NCI-H510A (cell line): ENCODE results near the gene RAC3.

Source experiments
- DNase-seq: peaks from one replicate; lab custom pipeline; 2025; lab: John Stamatoyannopoulos, UW

RAC3 gene

DNA sequence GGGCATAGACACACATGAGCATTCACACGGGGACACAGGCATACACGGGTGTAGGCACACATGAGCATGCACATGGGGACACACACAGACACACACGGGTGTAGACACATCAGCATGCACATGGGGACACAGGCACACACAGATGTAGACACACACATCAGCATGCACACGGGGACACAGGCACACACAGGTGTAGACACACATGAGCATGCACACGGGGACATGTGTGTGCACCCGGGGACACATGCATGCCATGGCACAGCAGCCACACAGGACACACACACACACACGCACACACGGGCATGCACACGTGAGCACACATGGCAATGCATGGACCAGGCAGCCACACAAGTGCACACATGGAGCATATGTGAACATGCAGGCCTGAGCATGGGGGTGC lies 11.2 kb downstream of the RAC3 start:
- DNase-seq, result no peak

DNA sequence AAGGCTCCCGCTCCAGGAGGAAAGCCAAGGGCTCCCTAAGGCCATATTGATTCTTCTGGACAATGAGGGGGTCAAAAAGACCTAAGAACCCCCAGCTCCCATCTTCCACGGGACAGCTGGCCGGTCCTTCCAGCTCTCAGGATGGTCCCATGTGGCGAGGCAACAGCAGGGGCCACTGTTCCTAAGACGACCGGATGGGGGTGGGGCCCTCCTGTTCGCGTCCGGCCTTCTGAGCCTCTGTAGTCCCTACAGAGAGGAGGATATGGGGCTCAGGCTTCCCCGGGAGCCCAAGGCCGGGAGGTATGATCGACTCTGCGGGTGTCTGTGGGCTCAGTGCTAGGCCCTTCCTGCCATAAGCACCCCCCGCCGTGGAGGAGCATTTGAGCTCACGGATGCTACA lies 12.0 kb downstream of the RAC3 start:
- no peak for DNase-seq

DNA sequence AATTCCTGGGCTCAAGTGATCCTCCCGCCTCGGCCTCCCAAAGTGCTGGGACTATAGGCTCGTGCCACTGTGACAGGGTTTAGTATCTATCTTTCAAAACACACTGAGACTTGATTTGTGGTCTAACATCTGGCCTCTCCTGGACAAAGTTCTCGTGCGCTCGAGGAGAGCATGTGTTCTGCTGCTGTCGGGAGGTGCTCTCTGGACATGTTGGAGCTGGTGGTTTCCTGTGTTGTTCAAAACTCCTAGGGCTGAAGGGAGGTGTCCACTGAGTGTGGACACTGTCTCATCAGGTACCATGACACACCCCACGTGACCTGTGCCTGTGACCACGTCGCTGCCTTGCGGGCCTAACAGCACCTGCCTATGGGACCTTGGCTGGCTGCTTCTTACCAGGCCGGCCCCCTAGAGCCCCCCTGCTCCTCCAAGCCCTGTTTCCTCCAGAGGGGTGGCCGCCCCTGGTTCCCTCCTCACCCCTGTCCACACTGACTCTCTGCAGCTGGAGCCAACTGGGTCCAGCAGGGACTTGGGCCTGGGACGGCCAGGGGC lies 14.5 kb downstream of the RAC3 start:
- no peak for DNase-seq

DNA sequence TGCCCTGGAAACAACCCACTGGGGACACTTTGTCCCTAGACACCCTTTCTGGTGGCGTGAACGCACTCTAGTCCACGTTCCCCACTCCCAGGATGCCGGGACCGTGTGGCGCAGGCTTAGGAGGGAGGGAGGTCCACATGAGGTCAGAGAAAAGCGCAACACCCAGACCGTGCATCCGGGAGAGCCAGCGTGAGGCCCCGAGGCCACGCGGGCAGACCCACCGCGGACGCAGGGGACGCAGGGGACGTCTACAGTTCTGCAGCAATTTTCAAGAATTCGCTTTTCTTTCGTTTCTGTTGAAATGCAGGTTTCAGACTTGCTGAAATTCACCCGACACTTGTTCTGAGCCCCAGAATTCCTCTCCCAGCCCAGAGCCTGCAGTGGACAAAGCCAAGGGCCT lies 15.4 kb downstream of the RAC3 start:
- no peak for DNase-seq

DNA sequence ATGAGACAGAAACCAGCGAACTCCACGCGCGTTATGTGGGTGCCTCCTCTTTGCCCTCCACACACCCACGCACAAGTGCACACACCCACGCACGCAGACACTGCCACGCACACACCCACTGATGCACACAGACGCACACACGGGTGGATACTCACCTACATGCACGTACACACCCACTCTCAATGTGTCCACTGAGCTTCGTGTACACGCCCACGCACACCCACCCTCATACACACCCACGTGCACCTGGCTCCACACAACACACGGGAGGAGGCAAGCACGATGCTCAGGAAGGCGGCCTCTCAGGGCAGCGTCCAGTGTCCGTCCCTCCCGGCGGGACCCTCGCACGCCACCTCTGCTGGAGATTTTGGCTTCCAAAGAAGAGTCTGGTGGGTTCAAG lies 15.9 kb downstream of the RAC3 start:
- no peak for DNase-seq

DNA sequence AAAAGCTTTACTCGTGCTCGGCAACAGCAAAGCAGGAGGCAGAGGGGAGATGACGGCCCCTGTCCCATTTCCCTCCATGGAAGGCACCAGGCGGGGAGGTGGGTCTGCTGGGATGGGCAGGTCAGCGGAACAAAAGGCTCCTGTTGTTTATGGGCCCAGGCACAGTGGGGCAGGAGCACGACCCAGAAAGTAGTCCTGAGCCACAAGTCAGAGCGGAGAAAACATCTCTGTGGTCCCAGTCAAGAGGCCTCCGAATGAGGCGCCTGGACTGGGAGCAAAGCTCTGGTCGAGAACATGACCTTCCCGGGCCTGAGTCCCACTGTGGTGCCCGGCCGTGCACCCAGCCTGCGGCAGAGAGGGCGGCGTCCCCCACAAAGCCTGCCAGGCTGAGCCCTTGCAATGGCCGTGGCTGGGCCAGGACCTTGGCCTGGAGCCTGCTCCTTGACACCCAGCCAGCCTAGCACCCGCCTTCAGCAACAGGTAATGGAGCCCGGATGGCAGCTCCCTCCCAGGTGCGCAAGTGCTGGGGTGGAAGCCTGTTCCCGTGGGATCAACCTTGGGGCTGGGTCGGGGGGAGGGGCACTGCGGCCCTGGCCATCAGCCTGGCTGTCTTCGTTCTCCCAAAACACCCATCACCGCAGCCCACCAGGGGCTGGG lies 16.6 kb downstream of the RAC3 start:
- DNase-seq, result no peak

DNA sequence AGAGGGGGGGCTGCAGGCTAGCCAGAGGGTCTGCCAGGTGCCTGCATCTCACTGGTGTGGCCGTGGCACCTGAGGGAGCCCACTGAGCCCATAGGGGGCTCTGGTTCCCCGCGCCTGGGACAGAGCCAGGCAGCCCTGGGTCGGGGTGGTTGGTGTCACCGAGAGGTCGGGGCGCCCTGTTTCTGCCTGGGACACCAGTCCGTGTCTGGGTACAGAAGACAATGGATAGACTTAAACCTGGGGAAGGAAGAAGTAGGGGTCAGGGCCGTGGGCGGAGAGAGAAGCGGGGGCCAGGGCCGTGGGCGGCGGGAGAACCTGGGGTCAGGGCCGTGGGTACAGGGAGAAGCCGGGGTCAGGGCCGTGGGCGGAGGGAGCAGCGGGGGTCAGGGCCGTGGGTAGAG lies 17.1 kb downstream of the RAC3 start:
- DNase-seq, result no peak

DNA sequence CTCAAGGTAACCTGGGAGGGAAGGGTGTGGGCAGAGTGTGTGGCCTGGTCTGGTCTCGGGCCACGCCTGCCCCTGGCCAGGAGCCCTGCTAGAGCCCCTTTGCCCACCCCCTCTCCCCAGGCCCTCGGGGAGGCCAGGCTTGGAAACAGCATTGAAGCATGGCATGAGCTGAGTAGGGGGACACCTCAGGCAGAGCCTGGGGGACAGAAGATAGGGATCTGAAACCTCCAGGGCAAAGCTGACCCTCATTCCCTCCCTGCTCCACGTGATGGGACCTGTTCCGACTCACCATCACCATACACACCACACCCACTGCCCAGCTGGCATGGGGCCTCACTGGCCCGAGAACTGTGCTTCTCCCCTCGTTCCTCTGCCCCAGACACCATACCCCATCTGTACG lies 17.6 kb downstream of the RAC3 start:
- no peak for DNase-seq

DNA sequence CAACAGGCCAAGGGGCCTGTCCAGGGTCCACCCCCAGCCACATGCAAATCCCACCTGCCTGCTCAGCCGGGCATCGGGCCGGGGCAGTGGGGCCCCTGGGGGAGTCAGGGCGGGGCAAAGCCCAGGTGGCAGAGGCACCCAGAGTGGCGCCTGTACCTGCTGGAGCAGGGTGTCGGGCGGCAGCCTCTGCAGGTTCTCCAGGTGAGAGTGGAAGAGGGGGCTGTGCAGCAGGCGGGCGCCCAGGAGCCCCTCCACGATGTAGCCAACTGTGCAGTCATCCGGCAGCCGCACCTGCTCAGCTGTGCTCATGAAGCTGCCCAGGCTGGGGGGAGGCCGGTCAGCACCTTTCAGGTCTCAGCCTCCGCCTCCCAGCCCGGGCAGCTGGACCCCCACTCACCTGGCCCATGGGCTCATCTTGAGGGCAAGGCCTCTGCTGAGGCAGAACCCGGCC lies 18.1 kb downstream of the RAC3 start:
- no peak for DNase-seq

DNA sequence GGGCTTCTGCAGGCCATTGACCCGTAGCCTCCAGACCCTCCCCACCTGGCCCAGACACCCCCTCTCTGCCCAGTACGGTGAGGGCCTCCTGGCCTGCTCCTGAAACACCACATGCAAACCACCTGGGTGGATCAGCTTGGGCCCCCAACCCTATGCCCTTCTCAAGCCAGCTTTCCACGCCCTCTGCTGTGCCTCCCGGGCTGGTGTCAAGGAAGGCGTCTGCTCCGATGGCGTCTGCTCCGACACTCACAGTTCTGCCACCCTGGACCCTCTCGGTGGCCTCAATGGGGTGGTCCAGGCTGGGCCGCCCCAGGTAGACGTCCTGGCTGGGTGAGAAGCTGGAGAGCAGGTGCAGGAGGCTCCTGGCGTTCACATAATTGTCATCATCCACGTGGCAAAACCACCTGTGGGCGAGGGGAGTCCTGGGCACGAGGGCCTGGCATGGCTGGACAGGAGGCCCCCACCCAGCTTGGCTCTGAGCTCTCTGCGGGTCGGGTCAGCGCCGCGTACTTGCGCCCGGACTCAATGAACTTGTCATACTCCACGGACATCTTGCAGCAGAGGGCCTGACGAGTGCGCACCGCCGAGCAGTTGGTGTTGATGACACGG lies 18.8 kb downstream of the RAC3 start:
- no peak for DNase-seq

DNA sequence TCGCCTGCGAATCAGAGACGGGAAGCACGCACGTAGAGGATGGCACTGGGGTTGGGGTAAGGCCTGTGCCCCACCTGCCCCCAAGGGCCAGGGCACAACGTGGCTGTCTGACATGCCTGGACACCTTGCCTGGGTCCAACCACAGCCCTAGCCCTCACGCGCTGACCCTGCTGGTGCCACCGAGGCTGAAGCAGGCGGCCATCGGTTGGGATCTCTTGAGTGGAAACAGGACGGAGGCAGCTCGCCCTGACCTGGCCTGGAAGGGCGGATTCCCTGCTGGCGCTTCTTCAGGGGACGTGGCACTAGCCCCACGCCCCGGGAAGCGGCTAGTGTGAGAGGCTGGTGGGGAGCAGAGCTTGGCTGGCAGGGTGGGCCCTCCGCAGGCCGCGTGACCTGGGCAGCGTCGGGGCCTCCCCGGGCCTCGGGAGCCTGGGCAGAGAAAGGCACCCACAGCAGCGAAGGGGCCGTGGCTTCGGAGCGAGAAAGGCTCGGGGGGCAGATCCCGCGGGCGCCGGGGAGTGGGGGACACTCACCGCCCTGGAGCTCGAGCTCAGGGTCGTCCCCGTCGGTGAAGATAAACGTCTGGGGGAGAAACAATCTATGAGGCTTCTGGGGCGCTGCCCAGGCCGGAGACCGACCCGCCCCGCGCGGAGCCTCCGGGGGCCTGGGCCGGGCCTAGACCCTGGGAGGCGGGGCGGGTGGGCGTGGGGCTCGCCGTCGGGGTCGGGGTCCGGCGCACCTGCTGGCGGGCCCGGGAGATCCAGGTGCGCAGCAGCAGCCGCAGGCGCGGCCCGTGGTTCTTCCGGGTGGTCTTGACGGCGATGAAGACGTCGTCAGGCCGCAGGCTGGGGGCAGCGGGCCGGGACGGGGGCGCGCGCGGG lies 19.5 kb downstream of the RAC3 start:
- no peak for DNase-seq

DNA sequence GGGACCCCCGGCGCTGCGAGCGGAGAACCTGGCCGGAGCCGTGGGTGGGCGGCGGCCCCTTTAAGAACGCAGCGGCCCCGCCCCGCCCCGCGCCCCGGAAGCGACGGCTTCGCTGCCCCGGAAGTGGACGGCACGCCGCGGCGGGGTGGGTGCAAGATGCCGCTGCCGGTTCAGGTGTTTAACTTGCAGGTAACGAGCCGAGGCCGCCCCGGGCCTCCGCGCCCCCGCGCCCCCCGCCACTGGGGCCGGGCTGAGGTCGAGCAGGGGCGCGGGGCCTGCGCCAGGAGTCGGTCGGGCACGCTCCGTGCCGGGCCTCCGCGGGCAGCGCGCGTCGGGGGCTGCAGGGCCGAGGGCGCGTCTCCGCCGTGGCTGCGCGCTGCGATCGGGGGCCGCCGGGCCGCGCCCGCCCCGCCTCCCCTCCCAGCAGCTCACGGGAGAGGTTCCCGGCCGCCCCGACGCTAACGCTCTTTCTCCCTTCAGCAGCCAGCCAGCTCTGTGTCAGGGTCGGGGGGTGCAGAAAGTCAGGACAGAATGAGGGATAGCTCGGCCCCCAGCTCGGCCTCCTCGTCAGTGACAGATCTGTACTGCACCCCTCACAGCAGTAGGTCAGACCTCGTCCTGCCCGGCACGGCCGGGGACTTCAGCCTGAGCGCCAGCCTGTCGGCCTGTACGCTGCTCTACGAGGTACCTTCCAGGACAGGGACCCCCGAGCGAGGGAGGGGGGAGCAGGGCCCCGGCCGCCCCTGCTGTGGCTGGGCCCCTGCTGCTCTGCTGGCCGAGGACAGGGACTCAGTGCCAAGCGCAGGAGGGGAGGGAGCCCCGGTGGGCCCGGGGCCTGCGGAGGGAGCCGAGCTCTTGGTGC lies 20.5 kb downstream of the RAC3 start, which contains the start of the genes GPS1 and RFNG:
Gene GPS1, plus strand, starts transcription at position 123 of the 862 bp plus-strand sequence. Its CDS starts 34 bp downstream, at position 157.
Gene RFNG, minus strand, starts transcription at position 36 of the 862 bp plus-strand sequence. CDS start 45 bp downstream, outside the sequence.
- peak; percentile 68 for DNase-seq

DNA sequence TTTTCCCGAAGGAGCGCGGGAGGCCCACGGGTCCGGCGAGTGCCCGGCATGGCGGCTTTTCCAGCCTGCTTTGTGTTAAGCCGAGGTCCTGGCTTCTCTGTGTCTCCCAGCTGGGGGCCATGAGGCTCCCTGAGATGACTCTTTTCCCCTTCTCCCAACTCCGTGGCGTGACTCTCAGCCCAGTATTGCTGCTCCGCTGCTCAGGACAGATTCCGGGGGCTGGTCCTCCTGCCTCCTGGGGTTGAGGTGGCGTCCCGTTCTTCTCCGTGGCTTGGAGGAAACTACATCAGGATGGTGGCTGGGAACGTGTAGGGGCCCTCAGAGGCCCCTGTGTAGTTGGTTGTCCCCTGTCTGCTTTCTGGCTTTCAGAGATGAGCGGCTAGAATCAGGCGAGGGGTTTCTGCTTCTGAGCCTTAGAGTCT lies 21.2 kb downstream of the RAC3 start:
- no peak for DNase-seq

DNA sequence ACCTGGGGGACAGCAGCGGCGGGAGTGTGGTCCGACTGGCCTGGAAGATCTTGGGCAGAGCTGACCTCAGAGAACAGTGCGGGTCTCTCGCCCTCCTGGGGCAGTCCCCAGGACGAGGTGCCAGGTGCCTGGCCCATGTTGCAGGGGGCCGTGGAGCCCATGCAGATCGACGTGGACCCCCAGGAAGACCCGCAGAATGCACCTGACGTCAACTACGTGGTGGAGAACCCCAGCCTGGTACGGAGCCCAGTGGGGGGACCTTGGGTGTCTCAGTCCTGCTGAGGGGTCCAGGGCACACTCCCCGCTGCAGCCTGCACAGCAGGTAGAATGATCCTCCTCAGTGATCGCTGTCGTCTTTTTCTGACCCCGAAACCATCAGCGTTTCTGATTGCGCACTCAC lies 21.7 kb downstream of the RAC3 start:
- no peak for DNase-seq

DNA sequence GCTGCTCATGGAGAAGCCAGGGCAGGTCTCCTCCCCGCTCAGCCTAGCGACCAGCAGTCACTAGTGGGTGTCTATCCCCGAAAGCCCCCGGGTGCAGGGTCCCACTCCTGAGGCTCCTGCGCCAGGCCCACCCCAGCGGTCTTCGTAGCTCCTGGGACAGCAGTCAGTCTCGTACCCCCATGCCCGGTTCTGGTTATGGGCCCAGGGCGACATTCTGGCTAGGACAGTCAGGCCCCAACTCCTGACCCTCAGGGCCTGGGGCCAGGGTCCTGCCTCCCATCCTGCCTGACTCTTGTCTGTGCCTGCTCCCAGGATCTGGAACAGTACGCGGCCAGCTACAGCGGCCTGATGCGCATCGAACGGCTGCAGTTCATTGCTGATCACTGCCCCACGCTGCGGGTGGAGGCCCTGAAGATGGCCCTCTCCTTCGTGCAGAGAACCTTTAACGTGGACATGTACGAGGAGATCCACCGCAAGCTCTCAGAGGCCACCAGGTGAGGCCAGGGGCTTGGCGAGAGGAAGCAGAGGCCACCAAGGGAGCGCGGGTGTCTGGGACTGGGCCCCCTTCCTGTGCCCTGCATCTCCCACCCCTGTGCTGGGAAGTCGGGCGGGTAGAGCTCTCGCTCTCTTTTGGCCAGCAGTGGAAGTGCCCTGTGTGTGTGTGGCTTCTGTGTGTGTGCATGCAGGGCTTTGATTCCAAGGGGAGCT lies 22.2 kb downstream of the RAC3 start:
- no peak for DNase-seq

DNA sequence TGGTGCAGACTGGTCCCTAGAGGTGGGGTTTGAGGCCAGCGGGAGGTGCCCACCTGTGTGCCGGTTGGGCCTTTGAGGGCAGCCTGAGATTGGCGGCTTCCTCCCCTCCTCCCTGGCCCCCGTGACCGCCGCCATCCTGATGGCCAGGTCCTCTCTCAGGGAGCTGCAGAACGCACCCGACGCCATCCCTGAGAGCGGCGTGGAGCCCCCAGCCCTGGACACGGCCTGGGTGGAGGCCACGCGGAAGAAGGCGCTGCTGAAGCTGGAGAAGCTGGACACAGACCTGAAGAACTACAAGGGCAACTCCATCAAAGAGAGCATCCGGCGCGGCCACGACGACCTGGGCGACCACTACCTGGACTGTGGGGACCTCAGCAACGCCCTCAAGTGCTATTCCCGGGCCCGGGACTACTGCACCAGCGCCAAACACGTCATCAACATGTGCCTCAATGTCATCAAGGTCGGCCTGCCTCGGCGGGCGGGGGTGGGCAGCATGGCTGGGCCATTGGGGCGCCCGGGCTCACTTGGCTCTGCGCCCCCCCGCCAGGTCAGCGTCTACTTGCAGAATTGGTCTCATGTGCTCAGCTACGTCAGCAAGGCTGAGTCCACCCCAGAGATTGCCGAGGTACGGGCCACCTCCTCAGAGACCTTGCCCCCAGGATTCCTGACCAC lies 23.0 kb downstream of the RAC3 start:
- no peak for DNase-seq

DNA sequence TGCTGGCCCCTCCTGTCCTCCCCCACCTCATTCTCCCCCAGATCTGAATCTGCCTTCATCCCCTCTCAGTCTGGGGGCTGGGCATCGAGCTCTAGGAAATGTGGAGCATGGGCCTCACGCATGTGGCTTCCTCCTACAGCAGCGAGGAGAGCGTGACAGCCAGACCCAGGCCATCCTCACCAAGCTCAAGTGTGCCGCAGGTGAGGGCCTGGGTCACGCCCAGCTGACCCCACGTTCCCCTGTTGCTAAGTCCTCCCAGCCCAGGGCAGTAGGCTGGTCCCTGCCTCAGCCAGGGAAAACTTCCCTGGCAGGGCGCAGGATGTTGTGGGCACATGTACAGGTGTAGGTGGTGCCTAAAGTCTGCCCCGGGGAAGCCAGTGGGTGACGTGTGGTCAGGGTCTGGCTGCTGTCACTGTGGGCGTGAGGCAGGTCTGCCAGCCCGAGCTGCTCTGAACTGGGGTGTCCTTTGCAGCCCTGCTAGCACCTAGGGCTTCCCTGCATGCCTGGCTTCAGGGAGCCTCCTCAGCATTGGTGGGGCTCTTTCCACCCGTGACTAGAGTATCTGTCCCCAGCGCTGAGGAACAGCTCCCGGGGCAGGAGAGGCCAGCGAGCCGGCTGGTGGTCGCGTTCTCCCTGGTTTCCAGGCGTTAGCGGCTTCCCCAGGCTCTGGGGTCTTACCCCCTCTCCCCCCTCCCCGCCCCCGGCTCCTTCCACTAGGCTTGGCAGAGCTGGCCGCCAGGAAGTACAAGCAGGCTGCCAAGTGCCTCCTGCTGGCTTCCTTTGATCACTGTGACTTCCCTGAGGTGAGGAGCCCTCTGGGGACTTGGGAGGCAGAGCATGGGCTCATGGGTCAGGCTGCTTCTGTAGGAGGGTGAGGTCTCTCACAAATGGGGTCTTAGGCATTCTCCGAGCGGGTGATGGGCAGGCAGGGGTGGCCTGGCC lies 23.8 kb downstream of the RAC3 start:
- no peak for DNase-seq

DNA sequence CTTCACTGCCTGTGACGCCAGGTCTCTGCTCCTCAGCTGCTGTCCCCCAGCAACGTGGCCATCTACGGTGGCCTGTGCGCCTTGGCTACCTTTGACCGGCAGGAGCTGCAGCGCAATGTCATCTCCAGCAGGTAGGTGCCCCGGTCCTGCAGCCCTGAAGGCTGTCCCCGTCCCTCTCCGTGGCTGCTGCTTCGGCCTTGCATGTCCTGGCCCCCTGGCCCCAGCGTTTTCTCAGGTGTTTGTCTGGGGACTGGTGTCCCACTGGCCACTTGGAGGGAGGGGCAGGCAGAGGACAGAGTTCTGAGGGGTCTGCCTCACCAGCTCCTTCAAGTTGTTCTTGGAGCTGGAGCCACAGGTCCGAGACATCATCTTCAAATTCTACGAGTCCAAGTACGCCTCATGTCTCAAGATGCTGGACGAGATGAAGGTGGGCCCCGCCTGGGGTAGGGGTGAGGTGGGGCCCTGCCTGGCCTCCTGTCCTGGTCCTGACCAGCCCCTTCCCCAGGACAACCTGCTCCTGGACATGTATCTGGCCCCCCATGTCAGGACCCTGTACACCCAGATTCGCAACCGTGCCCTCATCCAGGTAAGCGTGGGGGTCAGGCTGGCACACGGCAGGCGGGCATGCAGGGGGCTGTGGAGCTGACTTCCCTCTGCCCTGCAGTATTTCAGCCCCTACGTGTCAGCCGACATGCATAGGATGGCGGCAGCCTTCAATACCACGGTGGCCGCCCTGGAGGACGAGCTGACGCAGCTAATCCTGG lies 24.7 kb downstream of the RAC3 start:
- no peak for DNase-seq
